Prostate gland (tissue), 2 donors: ENCODE results near the gene ATXN7.

Experiments used
- POLR2AphosphoS5 ChIP-seq: sonication (generic); formaldehyde crosslinking; IDR thresholded peaks from one replicate; pipeline ENCODE4 v1.6.1; 2017; ENCODE audit warnings: antibody characterized with exemption
- TF ChIP-seq, protein P1 (sequence below), 4 experiments: fragments of 200-600 bp in 2 of 4; fragments of 450-650 bp in 2 of 4; sonication (generic) in 2 of 4; IDR thresholded peaks; 1 replicate in 3 of 4; 2 replicates in 1 of 4; pipeline ENCODE4 v1.5.1; 2016 to 2019; ENCODE audit warnings: antibody characterized with exemption in 4 of 4, mild to moderate bottlenecking in 2 of 4, moderate library complexity in 2 of 4

DNA sequence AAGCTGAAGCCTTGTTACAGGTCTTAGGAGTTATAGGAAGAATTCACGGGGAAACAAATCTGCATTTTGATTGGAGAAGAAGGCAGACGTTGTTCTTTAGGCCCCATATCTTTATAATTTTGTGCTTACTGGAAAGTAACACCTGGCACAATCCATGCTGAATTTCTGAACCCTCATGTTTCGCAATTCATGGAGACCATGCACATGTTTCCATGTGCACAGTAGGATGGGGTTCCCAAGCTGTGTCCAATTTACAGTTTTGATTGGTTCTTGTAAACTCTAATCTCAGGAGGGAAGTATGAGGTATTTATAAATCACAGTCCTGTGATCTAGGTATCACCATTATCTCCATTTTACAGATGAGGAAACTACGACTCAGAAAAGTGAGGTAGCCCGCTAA lies 56.3 kb downstream of the ATXN7 start:
- TF ChIP-seq, protein P1, sequence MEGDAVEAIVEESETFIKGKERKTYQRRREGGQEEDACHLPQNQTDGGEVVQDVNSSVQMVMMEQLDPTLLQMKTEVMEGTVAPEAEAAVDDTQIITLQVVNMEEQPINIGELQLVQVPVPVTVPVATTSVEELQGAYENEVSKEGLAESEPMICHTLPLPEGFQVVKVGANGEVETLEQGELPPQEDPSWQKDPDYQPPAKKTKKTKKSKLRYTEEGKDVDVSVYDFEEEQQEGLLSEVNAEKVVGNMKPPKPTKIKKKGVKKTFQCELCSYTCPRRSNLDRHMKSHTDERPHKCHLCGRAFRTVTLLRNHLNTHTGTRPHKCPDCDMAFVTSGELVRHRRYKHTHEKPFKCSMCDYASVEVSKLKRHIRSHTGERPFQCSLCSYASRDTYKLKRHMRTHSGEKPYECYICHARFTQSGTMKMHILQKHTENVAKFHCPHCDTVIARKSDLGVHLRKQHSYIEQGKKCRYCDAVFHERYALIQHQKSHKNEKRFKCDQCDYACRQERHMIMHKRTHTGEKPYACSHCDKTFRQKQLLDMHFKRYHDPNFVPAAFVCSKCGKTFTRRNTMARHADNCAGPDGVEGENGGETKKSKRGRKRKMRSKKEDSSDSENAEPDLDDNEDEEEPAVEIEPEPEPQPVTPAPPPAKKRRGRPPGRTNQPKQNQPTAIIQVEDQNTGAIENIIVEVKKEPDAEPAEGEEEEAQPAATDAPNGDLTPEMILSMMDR (IDR thresholded peaks at IDR 0.05) = no peak
- TF ChIP-seq POLR2AphosphoS5 = no peak
